ENCODE measurements around the gene PROSER3.

Gene PROSER3

GRCh38 chr19:35779033-35779432 lies 21.1 kb downstream of the PROSER3 start:
- no peak for DNase-seq

- no peak for DNase-seq
Measured at GRCh38 chr19:35780058-35780457, 22.1 kb downstream of the PROSER3 start.

- DNase-seq: no peak
Measured at GRCh38 chr19:35780717-35781116, 22.7 kb downstream of the PROSER3 start.

GRCh38 chr19:35781650-35782049 lies 23.7 kb downstream of the PROSER3 start:
- no peak for DNase-seq

GRCh38 chr19:35782589-35782988 lies 24.6 kb downstream of the PROSER3 start:
- DNase-seq: no peak

GRCh38 chr19:35783469-35784434 lies 25.8 kb downstream of the PROSER3 start:
- DNase-seq: no peak

GRCh38 chr19:35784503-35785338 lies 26.7 kb downstream of the PROSER3 start:
- DNase-seq: no peak

GRCh38 chr19:35785339-35785627 lies 27.3 kb downstream of the PROSER3 start:
- no peak for DNase-seq

- no peak for DNase-seq
Measured at GRCh38 chr19:35786299-35787160, 28.6 kb downstream of the PROSER3 start.

GRCh38 chr19:35787227-35787799 lies 29.3 kb downstream of the PROSER3 start:
- DNase-seq: no peak

GRCh38 chr19:35788205-35788960 lies 30.4 kb downstream of the PROSER3 start:
- DNase-seq: no peak

GRCh38 chr19:35789195-35789977 lies 31.4 kb downstream of the PROSER3 start:
- no peak for DNase-seq

GRCh38 chr19:35789978-35790944 lies 32.3 kb downstream of the PROSER3 start:
- DNase-seq: no peak

- DNase-seq: no peak
Measured at GRCh38 chr19:35790981-35791813, 33.2 kb downstream of the PROSER3 start.

GRCh38 chr19:35791814-35792279 lies 33.9 kb downstream of the PROSER3 start:
- no peak for DNase-seq

- no peak for DNase-seq
Measured at GRCh38 chr19:35792312-35792711, 34.3 kb downstream of the PROSER3 start.

- no peak for DNase-seq
Measured at GRCh38 chr19:35792888-35793287, 34.9 kb downstream of the PROSER3 start.

- no peak for DNase-seq
Measured at GRCh38 chr19:35793381-35794165, 35.6 kb downstream of the PROSER3 start.

Data from GDM1 (cell line).